A673 (cell line): Measurements from ENCODE around the gene ST6GALNAC3. TPM values are rescaled to one million over a fixed set of nuclear protein-coding genes. Genes with fewer than 3 reads are reported as not detected.

ENCODE experiments used
- BruUV-seq: library from RNA; stranded (reverse); fragments of 400-500 nt; replicated peaks from 2 replicates; lab custom pipeline; 2021; lab: Mats Ljungman, UMichigan
- CTCF ChIA-PET: fragments of 300-600 bp; sonication (Branson Sonifier 250); formaldehyde crosslinking; loops from one replicate; lab custom pipeline; 2022; ENCODE audit warnings: antibody characterized with exemption; lab: Charles Lee
- POLR2A ChIA-PET: fragments of 300-600 bp; sonication (Branson Sonifier 250); formaldehyde crosslinking; loops from one replicate; lab custom pipeline; 2022; ENCODE audit warnings: antibody characterized with exemption; ENCODE audit not compliant: low non-redundant PET; lab: Charles Lee
- DNase-seq: peaks from one replicate; pipeline ENCODE4 v3.0.0-alpha.2; 2015; ENCODE audit warnings: low spot score
- H3K27ac ChIP-seq: fragments of 200-600 bp; sonication (generic); 2 replicates; pipeline ENCODE4 v1.5.1; 2016; ENCODE audit warnings: mixed run types, low read depth, mild to moderate bottlenecking, mixed read lengths, antibody characterized with exemption, low read length; ENCODE audit not compliant: poor library complexity, severe bottlenecking
- H3K27me3 ChIP-seq: fragments of 200-600 bp; sonication (generic); replicated peaks from 2 replicates; pipeline ENCODE4 v1.6.1; 2017; ENCODE audit warnings: mixed run types, low read depth, mild to moderate bottlenecking, mixed read lengths, antibody characterized with exemption, low read length; ENCODE audit not compliant: insufficient read depth, poor library complexity
- H3K36me3 ChIP-seq: fragments of 200-600 bp; sonication (generic); 2 replicates; pipeline ENCODE4 v1.6.1; 2016; ENCODE audit warnings: mixed run types, mild to moderate bottlenecking, mixed read lengths, antibody characterized with exemption, low read length; ENCODE audit not compliant: insufficient read depth, poor library complexity, severe bottlenecking
- H3K4me1 ChIP-seq: fragments of 200-600 bp; sonication (generic); 2 replicates; pipeline ENCODE4 v1.6.1; 2017; ENCODE audit warnings: mixed run types, mild to moderate bottlenecking, mixed read lengths, antibody characterized with exemption, low read length; ENCODE audit not compliant: insufficient read depth, poor library complexity, severe bottlenecking
- H3K4me3 ChIP-seq: fragments of 200-600 bp; sonication (generic); 2 replicates; pipeline ENCODE4 v1.5.1; 2016; ENCODE audit warnings: low read depth, mixed run types, mild to moderate bottlenecking, mixed read lengths, low read length; ENCODE audit not compliant: poor library complexity, severe bottlenecking
- H3K9me3 ChIP-seq: fragments of 200-600 bp; sonication (generic); 2 replicates; pipeline ENCODE4 v1.6.1; 2016; ENCODE audit warnings: mixed run types, low read depth, mild to moderate bottlenecking, mixed read lengths, antibody characterized with exemption, low read length; ENCODE audit not compliant: poor library complexity, severe bottlenecking
- EZH2 ChIP-seq: fragments of 200-600 bp; sonication (generic); IDR thresholded peaks from 2 replicates; pipeline ENCODE4 v1.6.1; 2017; ENCODE audit warnings: borderline replicate concordance, low read depth, mild to moderate bottlenecking, mixed read lengths, antibody characterized with exemption, low read length; ENCODE audit not compliant: poor library complexity, severe bottlenecking
- intact Hi-C: fragments of 100-400 bp; cut with micrococcal nuclease; formaldehyde crosslinking; loops from one replicate; pipeline ENCODE4 v1.10.0; 2022; ENCODE audit not compliant: unreplicated experiment
- total RNA-seq: library from RNA; stranded (reverse); gene quantifications from 2 replicates; pipeline ENCODE4 v1.2.3, GENCODE V29; 2021
- TF ChIP-seq, protein P1 (sequence below): fragments of 300-800, 200-600 bp; sonication (generic); conservative IDR thresholded peaks from 2 replicates; pipeline ENCODE4 v1.5.1; 2017; ENCODE audit warnings: low read depth, mild to moderate bottlenecking, antibody characterized with exemption, low read length, moderate library complexity, mixed read lengths

ST6GALNAC3 gene
- total RNA-seq, 1 experiment from 2014 or later: 1.2 TPM

DNA sequence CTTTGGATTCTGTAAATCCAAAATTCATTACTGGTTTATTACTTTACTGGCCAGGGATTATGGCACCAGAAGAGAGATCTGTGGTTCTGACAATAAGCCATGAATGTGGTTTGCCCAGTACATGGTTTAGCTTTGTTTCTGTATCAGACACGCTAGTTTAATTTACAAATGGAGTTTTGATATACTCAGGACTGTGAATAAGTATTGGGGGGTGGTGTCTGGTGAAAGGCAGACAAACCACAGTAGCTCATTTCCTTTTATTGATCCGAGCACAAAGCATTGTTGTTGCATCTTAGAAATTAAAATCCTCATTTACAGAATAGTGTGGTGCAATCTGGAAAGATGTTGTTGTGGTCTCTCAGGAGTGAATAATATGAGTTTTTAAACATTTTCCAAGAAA lies 96.0 kb downstream of the ST6GALNAC3 start:
- DNase-seq: no peak
- POLR2A ChIA-PET: no interaction called here
- no peaks in the 10 kb centered on the region for H3K36me3 ChIP-seq
- TF ChIP-seq, protein P1, sequence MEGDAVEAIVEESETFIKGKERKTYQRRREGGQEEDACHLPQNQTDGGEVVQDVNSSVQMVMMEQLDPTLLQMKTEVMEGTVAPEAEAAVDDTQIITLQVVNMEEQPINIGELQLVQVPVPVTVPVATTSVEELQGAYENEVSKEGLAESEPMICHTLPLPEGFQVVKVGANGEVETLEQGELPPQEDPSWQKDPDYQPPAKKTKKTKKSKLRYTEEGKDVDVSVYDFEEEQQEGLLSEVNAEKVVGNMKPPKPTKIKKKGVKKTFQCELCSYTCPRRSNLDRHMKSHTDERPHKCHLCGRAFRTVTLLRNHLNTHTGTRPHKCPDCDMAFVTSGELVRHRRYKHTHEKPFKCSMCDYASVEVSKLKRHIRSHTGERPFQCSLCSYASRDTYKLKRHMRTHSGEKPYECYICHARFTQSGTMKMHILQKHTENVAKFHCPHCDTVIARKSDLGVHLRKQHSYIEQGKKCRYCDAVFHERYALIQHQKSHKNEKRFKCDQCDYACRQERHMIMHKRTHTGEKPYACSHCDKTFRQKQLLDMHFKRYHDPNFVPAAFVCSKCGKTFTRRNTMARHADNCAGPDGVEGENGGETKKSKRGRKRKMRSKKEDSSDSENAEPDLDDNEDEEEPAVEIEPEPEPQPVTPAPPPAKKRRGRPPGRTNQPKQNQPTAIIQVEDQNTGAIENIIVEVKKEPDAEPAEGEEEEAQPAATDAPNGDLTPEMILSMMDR: no peak
- TF ChIP-seq EZH2: no peak
- H3K4me1 ChIP-seq: no peaks in the 10 kb centered on the region
- CTCF ChIA-PET: no interaction called here
- no peak overlapping the region for H3K27ac ChIP-seq
- H3K4me3 ChIP-seq: no peak overlapping the region
- intact Hi-C loops: no loop called here
- no TSS peak for BruUV-seq
- peaks cover 4% of the 10 kb centered on the region for H3K27me3 ChIP-seq
- no peaks in the 10 kb centered on the region for H3K9me3 ChIP-seq

DNA sequence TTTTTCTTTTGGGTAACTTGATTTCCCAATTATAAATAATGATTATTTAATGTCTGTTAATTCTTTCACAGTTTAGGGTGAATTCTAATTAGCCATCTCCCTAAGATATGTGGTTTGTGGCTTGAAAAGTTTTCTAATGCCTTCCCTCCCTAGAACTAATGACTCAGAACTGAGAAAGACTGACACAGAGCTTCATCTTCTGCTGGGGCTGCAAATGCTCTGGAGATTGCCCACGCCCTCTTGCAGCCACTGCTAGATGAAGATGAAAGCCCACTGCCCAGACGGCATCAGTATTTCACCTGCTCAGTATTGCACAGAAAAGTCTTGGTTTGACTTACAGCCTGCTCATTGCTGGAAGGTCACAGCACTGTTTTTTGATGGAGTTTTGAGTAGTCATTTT lies 101.5 kb downstream of the ST6GALNAC3 start:
- no peaks in the 10 kb centered on the region for H3K36me3 ChIP-seq
- intact Hi-C loops: no loop called here
- H3K9me3 ChIP-seq: no peaks in the 10 kb centered on the region
- no TSS peak for BruUV-seq
- TF ChIP-seq, protein P1: no peak
- TF ChIP-seq EZH2: no peak
- no peak overlapping the region for H3K4me3 ChIP-seq
- H3K4me1 ChIP-seq: no peaks in the 10 kb centered on the region
- POLR2A ChIA-PET: interaction anchor here (0.6 kb wide), 1 partner anchor 90 kb away, joined by 3 read pairs; no protein-coding TSS in a partner anchor
- CTCF ChIA-PET: no interaction called here
- no peak for DNase-seq
- no peak overlapping the region for H3K27ac ChIP-seq
- peaks cover 25% of the 10 kb centered on the region for H3K27me3 ChIP-seq

DNA sequence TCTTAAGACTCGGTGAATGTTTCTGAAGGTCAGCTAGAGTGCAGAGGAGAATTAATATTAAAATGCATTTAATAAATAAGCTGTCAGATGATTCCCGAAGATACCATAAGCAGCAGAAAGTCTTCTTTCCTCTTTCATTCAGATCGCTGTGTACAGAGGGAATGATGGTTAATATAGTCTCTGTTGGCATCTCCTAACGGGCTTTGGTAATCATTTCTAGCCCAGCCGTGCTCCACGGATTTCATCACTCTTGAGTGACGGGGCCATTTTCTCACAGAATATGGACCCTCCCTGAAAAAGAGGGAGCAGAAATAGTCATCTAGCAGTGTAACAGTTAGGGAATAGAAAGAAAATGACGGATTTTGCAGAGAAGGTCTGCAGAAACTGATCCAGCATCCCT lies 103.1 kb downstream of the ST6GALNAC3 start:
- POLR2A ChIA-PET: no interaction called here
- Histone ChIP-seq H3K9me3 (no peaks in the 10 kb centered on the region), H3K4me1 (no peaks in the 10 kb centered on the region), H3K27me3 (peaks cover 25% of the 10 kb centered on the region), H3K36me3 (no peaks in the 10 kb centered on the region), H3K27ac (no peak overlapping the region), H3K4me3 (no peak overlapping the region)
- intact Hi-C loops: no loop called here
- TF ChIP-seq EZH2: no peak
- TF ChIP-seq, protein P1: no peak
- no peak for DNase-seq
- CTCF ChIA-PET: no interaction called here
- BruUV-seq: no TSS peak
